ENCODE data around the gene NKX6-2. TPM values are rescaled to one million over a fixed set of nuclear protein-coding genes. Genes with fewer than 3 reads are reported as not detected.

NKX6-2 gene
- total RNA-seq, 1 donor from 2014 or later, result not detected

DNA sequence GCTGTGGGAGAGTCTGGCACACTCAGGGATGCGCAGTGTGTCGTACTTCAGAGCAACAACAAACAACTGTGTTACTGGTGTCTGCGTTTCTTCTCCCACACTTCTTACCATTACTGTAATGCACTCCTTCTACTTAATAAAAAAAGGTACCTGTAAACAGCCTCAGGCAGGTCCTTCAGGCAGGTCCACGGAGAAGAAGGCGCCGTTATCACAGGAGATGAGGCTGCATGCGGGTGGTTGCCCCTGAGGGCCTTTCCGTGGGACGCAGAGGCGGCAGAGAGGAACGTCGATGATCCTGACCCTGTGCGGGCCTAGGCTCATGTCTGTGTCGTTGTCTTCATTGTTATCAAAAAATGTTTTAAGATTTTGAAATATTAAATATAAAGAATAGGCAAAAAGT, 29.4 kb downstream of the NKX6-2 start:
- H3K27ac Mint-ChIP-seq (ENCODE audit: unreplicated experiment), result no peak overlapping the region
- no peaks in the 10 kb centered on the region for H3K9me3 Mint-ChIP-seq (ENCODE audit: low read depth)
- TF ChIP-seq, protein P1, sequence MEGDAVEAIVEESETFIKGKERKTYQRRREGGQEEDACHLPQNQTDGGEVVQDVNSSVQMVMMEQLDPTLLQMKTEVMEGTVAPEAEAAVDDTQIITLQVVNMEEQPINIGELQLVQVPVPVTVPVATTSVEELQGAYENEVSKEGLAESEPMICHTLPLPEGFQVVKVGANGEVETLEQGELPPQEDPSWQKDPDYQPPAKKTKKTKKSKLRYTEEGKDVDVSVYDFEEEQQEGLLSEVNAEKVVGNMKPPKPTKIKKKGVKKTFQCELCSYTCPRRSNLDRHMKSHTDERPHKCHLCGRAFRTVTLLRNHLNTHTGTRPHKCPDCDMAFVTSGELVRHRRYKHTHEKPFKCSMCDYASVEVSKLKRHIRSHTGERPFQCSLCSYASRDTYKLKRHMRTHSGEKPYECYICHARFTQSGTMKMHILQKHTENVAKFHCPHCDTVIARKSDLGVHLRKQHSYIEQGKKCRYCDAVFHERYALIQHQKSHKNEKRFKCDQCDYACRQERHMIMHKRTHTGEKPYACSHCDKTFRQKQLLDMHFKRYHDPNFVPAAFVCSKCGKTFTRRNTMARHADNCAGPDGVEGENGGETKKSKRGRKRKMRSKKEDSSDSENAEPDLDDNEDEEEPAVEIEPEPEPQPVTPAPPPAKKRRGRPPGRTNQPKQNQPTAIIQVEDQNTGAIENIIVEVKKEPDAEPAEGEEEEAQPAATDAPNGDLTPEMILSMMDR (IDR thresholded peaks at IDR 0.05), result no peak
- no peak overlapping the region for H3K4me3 Mint-ChIP-seq (ENCODE audit: unreplicated experiment)
- peaks cover 17% of the 10 kb centered on the region for H3K36me3 Mint-ChIP-seq (ENCODE audit: low read depth)
- H3K27me3 Mint-ChIP-seq (ENCODE audit: low read depth), result no peaks in the 10 kb centered on the region
- DNase-seq (ENCODE audit: low spot score), result no peak
- H3K4me1 Mint-ChIP-seq (ENCODE audit: low read depth), result no peaks in the 10 kb centered on the region

DNA sequence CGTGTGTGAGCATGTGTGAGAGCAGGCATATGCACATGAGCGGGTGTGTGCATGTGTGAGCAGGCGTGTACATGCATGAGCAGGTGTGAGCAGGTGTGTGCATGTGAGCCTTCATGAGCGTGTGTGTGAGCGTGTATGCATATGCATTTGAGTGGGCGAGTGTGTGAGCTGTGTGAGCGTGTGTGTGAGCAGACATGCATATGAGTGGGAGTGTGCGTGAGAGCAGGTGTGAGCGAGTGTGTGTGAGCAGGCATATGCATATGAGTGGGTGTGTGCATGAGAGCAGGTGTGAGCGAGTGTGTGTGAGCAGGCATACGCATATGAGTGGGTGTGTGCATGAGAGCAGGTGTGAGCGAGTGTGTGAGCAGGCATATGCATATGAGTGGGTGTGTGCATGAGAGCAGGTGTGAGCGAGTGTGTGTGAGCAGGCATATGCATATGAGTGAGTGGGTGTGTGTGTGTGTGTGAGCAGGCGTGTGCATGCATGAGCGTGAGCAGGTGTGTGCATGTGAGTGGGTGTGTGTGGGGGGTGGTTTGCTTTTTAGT, 30.7 kb downstream of the NKX6-2 start:
- H3K27ac Mint-ChIP-seq (ENCODE audit: unreplicated experiment), result no peak overlapping the region

DNA sequence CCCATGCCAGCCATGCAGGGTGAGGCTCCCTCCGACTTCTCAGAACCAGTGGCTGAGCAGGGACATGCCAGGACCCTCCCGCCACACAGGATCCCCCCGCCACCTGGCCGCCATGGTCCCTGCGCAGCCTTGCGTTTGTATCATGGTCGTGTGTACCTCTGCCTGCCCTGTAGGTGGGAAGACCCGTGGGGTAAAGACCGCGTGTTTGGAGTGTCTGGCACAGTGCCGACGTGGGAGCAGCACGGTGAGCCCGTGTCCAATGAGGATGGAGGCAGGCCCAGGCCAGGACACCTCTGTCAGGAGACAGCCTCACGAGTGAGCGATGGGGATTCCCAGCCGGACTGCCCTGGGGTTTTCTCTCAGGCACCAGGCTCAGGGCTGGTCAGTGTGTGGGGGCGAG, 31.9 kb downstream of the NKX6-2 start:
- Mint-ChIP-seq H3K4me1 (ENCODE audit: low read depth) (no peaks in the 10 kb centered on the region), H3K36me3 (ENCODE audit: low read depth) (peaks cover 17% of the 10 kb centered on the region), H3K9me3 (ENCODE audit: low read depth) (no peaks in the 10 kb centered on the region)

More for the DNA sequence above, 30.7 kb downstream of the NKX6-2 start:
- no peak for DNase-seq (ENCODE audit: low spot score)
- Mint-ChIP-seq H3K27me3 (ENCODE audit: low read depth) (no peaks in the 10 kb centered on the region), H3K4me1 (ENCODE audit: low read depth) (no peaks in the 10 kb centered on the region), H3K4me3 (ENCODE audit: unreplicated experiment) (no peak overlapping the region), H3K9me3 (ENCODE audit: low read depth) (no peaks in the 10 kb centered on the region), H3K36me3 (ENCODE audit: low read depth) (peaks cover 12% of the 10 kb centered on the region)
- TF ChIP-seq, protein P1 (IDR thresholded peaks at IDR 0.05), result no peak

DNA sequence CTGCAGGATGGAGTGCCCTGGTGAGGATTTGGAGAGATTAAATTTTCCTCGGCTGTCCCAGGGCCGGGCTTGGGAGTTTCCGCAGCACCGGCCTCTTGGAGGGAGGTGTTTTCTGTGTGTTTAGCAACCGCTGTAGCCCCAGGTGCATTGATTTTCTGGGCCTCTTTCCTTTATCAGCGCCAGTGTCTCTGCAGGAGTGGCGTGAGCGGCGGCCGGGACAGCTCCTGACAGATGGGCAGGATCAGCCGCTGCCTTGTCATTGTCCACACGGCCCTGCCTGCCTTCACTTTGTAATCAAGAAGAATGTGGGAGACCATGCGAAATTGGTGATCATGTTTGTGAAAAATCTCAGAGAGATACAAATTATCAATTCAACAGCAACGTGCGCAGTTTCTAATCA, 32.4 kb downstream of the NKX6-2 start:
- no peaks in the 10 kb centered on the region for H3K9me3 Mint-ChIP-seq (ENCODE audit: low read depth)
- no peaks in the 10 kb centered on the region for H3K4me1 Mint-ChIP-seq (ENCODE audit: low read depth)
- TF ChIP-seq, protein P1 (IDR thresholded peaks at IDR 0.05), result no peak
- H3K4me3 Mint-ChIP-seq (ENCODE audit: unreplicated experiment), result no peak overlapping the region
- H3K36me3 Mint-ChIP-seq (ENCODE audit: low read depth), result peaks cover 17% of the 10 kb centered on the region
- H3K27ac Mint-ChIP-seq (ENCODE audit: unreplicated experiment), result no peak overlapping the region
- H3K27me3 Mint-ChIP-seq (ENCODE audit: low read depth), result no peaks in the 10 kb centered on the region
- no peak for DNase-seq (ENCODE audit: low spot score)

More for the DNA sequence above, 31.9 kb downstream of the NKX6-2 start:
- no peak for DNase-seq (ENCODE audit: low spot score)
- Mint-ChIP-seq H3K27me3 (ENCODE audit: low read depth) (no peaks in the 10 kb centered on the region), H3K27ac (ENCODE audit: unreplicated experiment) (no peak overlapping the region), H3K4me3 (ENCODE audit: unreplicated experiment) (no peak overlapping the region)
- TF ChIP-seq, protein P1 (IDR thresholded peaks at IDR 0.05), result no peak

DNA sequence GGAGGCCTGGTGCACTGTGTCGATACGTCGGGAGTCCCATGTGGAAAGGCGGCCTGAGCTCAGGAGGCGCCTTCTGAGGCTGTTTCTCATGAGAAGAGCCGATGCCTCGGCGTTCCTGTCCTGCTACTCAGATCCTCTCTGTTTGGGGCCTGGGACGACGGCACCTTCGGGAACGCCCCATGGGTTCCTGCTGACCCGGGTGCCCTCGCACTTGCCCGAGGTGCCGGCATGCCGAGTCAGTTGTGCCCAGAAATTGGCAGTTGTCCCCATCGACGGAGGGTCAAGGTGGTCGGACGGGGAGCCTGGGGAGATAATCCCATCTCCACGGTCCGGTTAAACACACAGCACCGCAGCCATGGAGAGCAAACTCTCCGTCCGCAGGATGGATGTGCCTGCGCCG, 33.0 kb downstream of the NKX6-2 start:
- no peak for DNase-seq (ENCODE audit: low spot score)
- TF ChIP-seq, protein P1 (IDR thresholded peaks at IDR 0.05), result no peak
- Mint-ChIP-seq H3K36me3 (ENCODE audit: low read depth) (peaks cover 17% of the 10 kb centered on the region), H3K4me1 (ENCODE audit: low read depth) (no peaks in the 10 kb centered on the region), H3K4me3 (ENCODE audit: unreplicated experiment) (no peak overlapping the region), H3K9me3 (ENCODE audit: low read depth) (no peaks in the 10 kb centered on the region), H3K27ac (ENCODE audit: unreplicated experiment) (no peak overlapping the region), H3K27me3 (ENCODE audit: low read depth) (no peaks in the 10 kb centered on the region)

All from chondrocyte (in vitro differentiated cells).